K562 (cell line): ENCODE data around the gene CLASP1. TPM values are rescaled to one million over a fixed set of nuclear protein-coding genes. Genes with fewer than 3 reads are reported as not detected.

Source experiments
- CBFA2T2 ChIP-seq: fragments of 450-650 bp; conservative IDR thresholded peaks from 2 replicates; pipeline ENCODE4 v1.6.1; 2017; ENCODE audit warnings: mild to moderate bottlenecking
- CEBPB ChIP-seq: fragments of 450-650 bp; IDR thresholded peaks from 2 replicates; pipeline ENCODE4 v1.6.1; 2016; ENCODE audit warnings: missing genetic modification characterization, missing compliant biosample characterization
- DNMT1 ChIP-seq: fragments of 450-650 bp; IDR thresholded peaks from 2 replicates; pipeline ENCODE4 v1.6.1; 2016; ENCODE audit warnings: antibody characterized with exemption, mild to moderate bottlenecking
- DPF2 ChIP-seq: fragments of 450-650 bp; IDR thresholded peaks from 2 replicates; pipeline ENCODE4 v1.6.1; 2016
- FOXK2 ChIP-seq, 2 experiments: fragments of 450-650 bp; IDR thresholded peaks in 1 of 2; conservative IDR thresholded peaks in 1 of 2; 2 replicates each; pipeline ENCODE4 v1.6.1; 2016; ENCODE audit warnings: low read depth in 2 of 2, mild to moderate bottlenecking in 1 of 2
- SP2 ChIP-seq: IDR thresholded peaks from 2 replicates; pipeline ENCODE4 v1.6.1; 2011; ENCODE audit warnings: mild to moderate bottlenecking, low read depth, low read length, moderate library complexity; ENCODE audit not compliant: poor library complexity, severe bottlenecking; ENCODE audit errors: extremely low read depth
- ZNF134 ChIP-seq: fragments of 250-450 bp; sonication (Bioruptor Pico); conservative IDR thresholded peaks from 2 replicates; pipeline ENCODE4 v1.4.0; 2020
- ZNF589 ChIP-seq: fragments of 200-800 bp; sonication (Bioruptor generic); IDR thresholded peaks from 2 replicates; pipeline ENCODE4 v1.6.1; 2016; ENCODE audit warnings: low read depth, missing genetic modification characterization, missing compliant biosample characterization
- polyA plus RNA-seq, 8 experiments: library from polyadenylated mRNA; depleted of rRNA in 4 of 8; stranded (reverse) in 5 of 8; unstranded in 3 of 8; fragments of >200 nt; fragmentation: Nextera tagmentation in 2 of 8; fragmentation: Illumina TruSeq in 1 of 8; extraction: Ambion mirVana in 2 of 8; extraction: Trizol in 1 of 8; gene quantifications; 2 replicates each; pipeline versions ENCODE4 v1.2.1 to v1.2.3, GENCODE V29; 2011 to 2014; ENCODE audit warnings: inconsistent platforms in 1 of 8, missing spikeins in 1 of 8
- total RNA-seq, 7 experiments: library from RNA; depleted of rRNA in 6 of 7; stranded (reverse); fragments of >200 nt in 6 of 7; fragmentation: Illumina TruSeq in 2 of 7; extraction: Trizol in 2 of 7; gene quantifications; 2 replicates each; pipeline versions ENCODE4 v1.2.1 to v1.2.3, GENCODE V29; 2011 to 2021; ENCODE audit warnings: low replicate concordance in 1 of 7
- TF ChIP-seq, protein P1 (sequence below), 3 experiments: IDR thresholded peaks in 2 of 3; conservative IDR thresholded peaks in 1 of 3; 2 replicates each; pipeline ENCODE4 v1.5.1; 2011 to 2012; ENCODE audit warnings: low read length in 3 of 3, mild to moderate bottlenecking in 3 of 3, control low read depth in 2 of 3, improper control_type of control experiment in 1 of 3, inconsistent platforms in 1 of 3, low read depth in 1 of 3, mixed read lengths in 1 of 3, moderate library complexity in 1 of 3; ENCODE audit not compliant: insufficient read depth in 2 of 3
- TF ChIP-seq, protein P2 (sequence below): fragments of 250-450 bp; sonication (Bioruptor Pico); IDR thresholded peaks from 2 replicates; pipeline ENCODE4 v1.5.1; 2021; ENCODE audit warnings: mild to moderate bottlenecking
- TF ChIP-seq, protein P3 (sequence below): fragments of 450-650 bp; IDR thresholded peaks from 2 replicates; pipeline ENCODE4 v1.6.1; 2018; ENCODE audit not compliant: partially characterized antibody

Gene CLASP1
- total and polyA plus RNA-seq, 9 of the 15 experiments (the other 6 are each of a cell fraction or from before 2014, with no cell fraction given): 1.7 to 40.3 (median 20.7) TPM

DNA sequence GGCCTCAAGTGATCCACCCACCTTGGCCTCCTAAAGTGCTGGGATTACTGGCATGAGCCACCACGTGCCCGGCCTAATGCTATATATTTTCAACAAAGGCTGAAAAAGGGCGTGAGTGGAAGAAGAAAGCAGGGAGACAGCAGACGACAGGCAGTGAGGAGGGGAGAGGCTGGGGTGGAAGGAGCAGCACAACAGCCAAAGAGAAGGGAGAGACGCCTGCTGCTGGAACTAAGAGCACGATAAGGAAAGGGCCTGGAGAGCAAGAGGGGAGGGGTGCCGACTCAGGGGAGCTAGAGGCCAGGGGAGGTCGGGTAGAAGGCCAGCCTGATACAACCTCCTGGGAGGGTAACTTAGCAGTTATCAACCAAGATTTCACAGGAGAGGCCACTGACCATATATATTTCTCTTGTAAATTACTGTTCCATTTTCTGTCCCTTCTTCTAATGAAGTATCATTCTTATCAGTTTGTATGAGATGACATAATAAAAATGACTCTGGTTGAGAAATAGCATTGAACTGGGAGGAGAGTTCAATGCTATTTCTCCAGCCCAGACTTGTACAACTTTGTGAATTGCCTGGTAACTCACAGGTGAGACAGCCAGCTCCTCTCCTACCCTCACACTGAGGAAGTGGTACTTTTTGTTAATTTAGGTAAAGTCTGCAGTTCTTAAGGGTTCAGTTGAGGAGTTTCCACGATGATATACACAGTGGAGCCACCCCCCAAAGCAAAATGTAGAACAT is 124.4 kb downstream of the CLASP1 start (continued):
- TF ChIP-seq, protein P1, sequence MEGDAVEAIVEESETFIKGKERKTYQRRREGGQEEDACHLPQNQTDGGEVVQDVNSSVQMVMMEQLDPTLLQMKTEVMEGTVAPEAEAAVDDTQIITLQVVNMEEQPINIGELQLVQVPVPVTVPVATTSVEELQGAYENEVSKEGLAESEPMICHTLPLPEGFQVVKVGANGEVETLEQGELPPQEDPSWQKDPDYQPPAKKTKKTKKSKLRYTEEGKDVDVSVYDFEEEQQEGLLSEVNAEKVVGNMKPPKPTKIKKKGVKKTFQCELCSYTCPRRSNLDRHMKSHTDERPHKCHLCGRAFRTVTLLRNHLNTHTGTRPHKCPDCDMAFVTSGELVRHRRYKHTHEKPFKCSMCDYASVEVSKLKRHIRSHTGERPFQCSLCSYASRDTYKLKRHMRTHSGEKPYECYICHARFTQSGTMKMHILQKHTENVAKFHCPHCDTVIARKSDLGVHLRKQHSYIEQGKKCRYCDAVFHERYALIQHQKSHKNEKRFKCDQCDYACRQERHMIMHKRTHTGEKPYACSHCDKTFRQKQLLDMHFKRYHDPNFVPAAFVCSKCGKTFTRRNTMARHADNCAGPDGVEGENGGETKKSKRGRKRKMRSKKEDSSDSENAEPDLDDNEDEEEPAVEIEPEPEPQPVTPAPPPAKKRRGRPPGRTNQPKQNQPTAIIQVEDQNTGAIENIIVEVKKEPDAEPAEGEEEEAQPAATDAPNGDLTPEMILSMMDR (IDR thresholded peaks at IDR 0.05 in 2 of 3, conservative IDR thresholded peaks at IDR 0.05 in 1 of 3; ENCODE audit: insufficient read depth in 2 of 3, low read depth in 1 of 3, low read length in 3 of 3): no peak; a peak in 1 of 6 replicates
- TF ChIP-seq, protein P2, sequence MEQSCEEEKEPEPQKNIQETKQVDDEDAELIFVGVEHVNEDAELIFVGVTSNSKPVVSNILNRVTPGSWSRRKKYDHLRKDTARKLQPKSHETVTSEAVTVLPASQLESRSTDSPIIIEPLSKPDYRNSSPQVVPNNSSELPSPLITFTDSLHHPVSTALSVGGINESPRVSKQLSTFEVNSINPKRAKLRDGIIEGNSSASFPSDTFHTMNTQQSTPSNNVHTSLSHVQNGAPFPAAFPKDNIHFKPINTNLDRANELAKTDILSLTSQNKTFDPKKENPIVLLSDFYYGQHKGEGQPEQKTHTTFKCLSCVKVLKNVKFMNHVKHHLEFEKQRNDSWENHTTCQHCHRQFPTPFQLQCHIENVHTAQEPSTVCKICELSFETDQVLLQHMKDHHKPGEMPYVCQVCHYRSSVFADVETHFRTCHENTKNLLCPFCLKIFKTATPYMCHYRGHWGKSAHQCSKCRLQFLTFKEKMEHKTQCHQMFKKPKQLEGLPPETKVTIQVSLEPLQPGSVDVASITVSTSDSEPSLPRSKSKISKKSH (CRISPR knock-in tag): no peak
- peak; percentile 16 to 74; a peak in 2 of 4 replicates for TF ChIP-seq FOXK2 (conservative IDR thresholded peaks at IDR 0.05 in 1 of 2, IDR thresholded peaks at IDR 0.05 in 1 of 2; ENCODE audit: low read depth in 2 of 2)
- peak; percentile 72 for TF ChIP-seq CEBPB (tag)
- TF ChIP-seq ZNF589 (CRISPR knock-in tag): no peak
- peak; percentile 79 for TF ChIP-seq DPF2
- no peak for TF ChIP-seq ZNF134 (CRISPR knock-in tag)
- TF ChIP-seq SP2: no peak
- peak; percentile 31; the same call in 1 of the 2 replicates for TF ChIP-seq CBFA2T2
- TF ChIP-seq, protein P3, sequence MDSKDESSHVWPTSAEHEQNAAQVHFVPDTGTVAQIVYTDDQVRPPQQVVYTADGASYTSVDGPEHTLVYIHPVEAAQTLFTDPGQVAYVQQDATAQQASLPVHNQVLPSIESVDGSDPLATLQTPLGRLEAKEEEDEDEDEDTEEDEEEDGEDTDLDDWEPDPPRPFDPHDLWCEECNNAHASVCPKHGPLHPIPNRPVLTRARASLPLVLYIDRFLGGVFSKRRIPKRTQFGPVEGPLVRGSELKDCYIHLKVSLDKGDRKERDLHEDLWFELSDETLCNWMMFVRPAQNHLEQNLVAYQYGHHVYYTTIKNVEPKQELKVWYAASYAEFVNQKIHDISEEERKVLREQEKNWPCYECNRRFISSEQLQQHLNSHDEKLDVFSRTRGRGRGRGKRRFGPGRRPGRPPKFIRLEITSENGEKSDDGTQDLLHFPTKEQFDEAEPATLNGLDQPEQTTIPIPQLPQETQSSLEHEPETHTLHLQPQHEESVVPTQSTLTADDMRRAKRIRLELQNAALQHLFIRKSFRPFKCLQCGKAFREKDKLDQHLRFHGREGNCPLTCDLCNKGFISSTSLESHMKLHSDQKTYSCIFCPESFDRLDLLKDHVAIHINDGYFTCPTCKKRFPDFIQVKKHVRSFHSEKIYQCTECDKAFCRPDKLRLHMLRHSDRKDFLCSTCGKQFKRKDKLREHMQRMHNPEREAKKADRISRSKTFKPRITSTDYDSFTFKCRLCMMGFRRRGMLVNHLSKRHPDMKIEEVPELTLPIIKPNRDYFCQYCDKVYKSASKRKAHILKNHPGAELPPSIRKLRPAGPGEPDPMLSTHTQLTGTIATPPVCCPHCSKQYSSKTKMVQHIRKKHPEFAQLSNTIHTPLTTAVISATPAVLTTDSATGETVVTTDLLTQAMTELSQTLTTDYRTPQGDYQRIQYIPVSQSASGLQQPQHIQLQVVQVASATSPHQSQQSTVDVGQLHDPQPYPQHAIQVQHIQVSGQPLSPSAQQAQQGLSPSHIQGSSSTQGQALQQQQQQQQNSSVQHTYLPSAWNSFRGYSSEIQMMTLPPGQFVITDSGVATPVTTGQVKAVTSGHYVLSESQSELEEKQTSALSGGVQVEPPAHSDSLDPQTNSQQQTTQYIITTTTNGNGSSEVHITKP: peak; percentile 59
- no peak for TF ChIP-seq DNMT1
